ENCODE measurements around the gene DCAF15. TPM values are rescaled to one million over a fixed set of nuclear protein-coding genes. Genes with fewer than 3 reads are reported as not detected.

The DCAF15 gene
- polyA plus RNA-seq, 1 of the 3 experiments (the other 2 are of a cell fraction) = 55.6 TPM

- no peaks in the 10 kb centered on the region for H3K9me2 ChIP-seq
- TF ChIP-seq RCOR1 (IDR thresholded peaks at IDR 0.05; ENCODE audit: low read length) (no peak), USF1 (IDR thresholded peaks at IDR 0.05; ENCODE audit: borderline replicate concordance, low read depth) (peak; percentile 61; the same call in 1 of the 2 replicates)
- H3K4me1 ChIP-seq (ENCODE audit: control insufficient read depth in 1 of 2, insufficient read depth in 2 of 2, low read depth in 1 of 2, low read length in 1 of 2) = peaks cover 0 to 15% of the 10 kb centered on the region in 2 experiments; a peak in 1 of 4 replicates
- ChIA-PET CTCF (interaction anchor here (0.6 to 1.3 kb wide), 3 partner anchors 18 to 90 kb away, joined by 3 read pairs; partner anchors contain the start of gene IL27RA), POLR2A (no interaction called here)
- H3K79me2 ChIP-seq (ENCODE audit: insufficient read depth) = no peaks in the 10 kb centered on the region
- H4K20me1 ChIP-seq (ENCODE audit: insufficient read depth) = no peaks in the 10 kb centered on the region
- H3K27me3 ChIP-seq (ENCODE audit: insufficient read depth) = no peaks in the 10 kb centered on the region
- H3K27ac ChIP-seq (ENCODE audit: low read depth in 2 of 2, low read length in 1 of 2) = no peak overlapping the region
- no peaks in the 10 kb centered on the region for H3K36me3 ChIP-seq (replicated peaks in 1 of 2; ENCODE audit: control insufficient read depth in 1 of 2, insufficient read depth in 2 of 2, low read length in 1 of 2)
- no peaks in the 10 kb centered on the region for H3F3A ChIP-seq (replicated peaks; ENCODE audit: insufficient read depth)
- no peaks in the 10 kb centered on the region for H3K9me3 ChIP-seq
- DNase-seq = no peak
- no peak overlapping the region for H2AFZ ChIP-seq (ENCODE audit: low read depth)
- no peak overlapping the region for H3K4me3 ChIP-seq (ENCODE audit: low read depth in 2 of 2, low read length in 1 of 2)
- no peak overlapping the region for H3K9ac ChIP-seq
- 100% methylated on average over 1 of the region's 1 CpG for WGBS (ENCODE audit: low lambda C conversion rate)
- H3K4me2 ChIP-seq = no peak overlapping the region
Observed at GRCh38 chr19:13942023-13942684, 10.2 kb upstream of the DCAF15 start.

GRCh38 chr19:13946414-13946813, 5.9 kb upstream of the DCAF15 start:
- H3K9me3 ChIP-seq = no peaks in the 10 kb centered on the region
- no peak overlapping the region for H2AFZ ChIP-seq (ENCODE audit: low read depth)
- H3K36me3 ChIP-seq (replicated peaks in 1 of 2; ENCODE audit: control insufficient read depth in 1 of 2, insufficient read depth in 2 of 2, low read length in 1 of 2) = no peaks in the 10 kb centered on the region
- ChIA-PET CTCF (no interaction called here), POLR2A (no interaction called here)
- TF ChIP-seq JUND (IDR thresholded peaks at IDR 0.05) = no peak
- TF ChIP-seq POLR2AphosphoS5 (IDR thresholded peaks at IDR 0.05; ENCODE audit: low read depth, low read length) = no peak
- TF ChIP-seq TCF12 (IDR thresholded peaks at IDR 0.05) = no peak
- no peak for TF ChIP-seq TEAD4 (IDR thresholded peaks at IDR 0.05; ENCODE audit: borderline replicate concordance, insufficient read depth)
- TF ChIP-seq RXRA (IDR thresholded peaks at IDR 0.05; ENCODE audit: borderline replicate concordance, low read depth) = no peak
- no peak for TF ChIP-seq RAD21 (IDR thresholded peaks at IDR 0.05; ENCODE audit: low read length)
- TF ChIP-seq MXI1 (IDR thresholded peaks at IDR 0.05; ENCODE audit: low read depth, low read length) = no peak
- no peak for TF ChIP-seq FOXJ3 (CRISPR knock-in tag; IDR thresholded peaks at IDR 0.05)
- no peak for TF ChIP-seq USF2 (IDR thresholded peaks at IDR 0.05; ENCODE audit: borderline replicate concordance, low read depth, low read length)
- TF ChIP-seq YY1 (IDR thresholded peaks at IDR 0.05; ENCODE audit: low read depth) = no peak
- TF ChIP-seq ELF1 (IDR thresholded peaks at IDR 0.05) = no peak
- TF ChIP-seq RCOR1 (IDR thresholded peaks at IDR 0.05; ENCODE audit: low read length) = no peak
- no peak for TF ChIP-seq USF1 (IDR thresholded peaks at IDR 0.05; ENCODE audit: borderline replicate concordance, low read depth)
- TF ChIP-seq NRF1 (IDR thresholded peaks at IDR 0.05; ENCODE audit: low read depth, low read length) = no peak
- DNase-seq = no peak
- H3K9me2 ChIP-seq = no peaks in the 10 kb centered on the region
- H3K4me3 ChIP-seq (ENCODE audit: low read depth in 2 of 2, low read length in 1 of 2) = no peak overlapping the region
- H3K4me1 ChIP-seq (ENCODE audit: control insufficient read depth in 1 of 2, insufficient read depth in 2 of 2, low read depth in 1 of 2, low read length in 1 of 2) = no peaks in the 10 kb centered on the region; a peak in 1 of 4 replicates
- no peaks in the 10 kb centered on the region for H3K27me3 ChIP-seq (ENCODE audit: insufficient read depth)
- WGBS (ENCODE audit: low lambda C conversion rate) = 82% methylated on average over 4 of the region's 4 CpGs
- H4K20me1 ChIP-seq (ENCODE audit: insufficient read depth) = no peaks in the 10 kb centered on the region
- no peak overlapping the region for H3K27ac ChIP-seq (ENCODE audit: low read depth in 2 of 2, low read length in 1 of 2)
- no peaks in the 10 kb centered on the region for H3K79me2 ChIP-seq (ENCODE audit: insufficient read depth)
- no peak overlapping the region for H3K9ac ChIP-seq
- H3F3A ChIP-seq (replicated peaks; ENCODE audit: insufficient read depth) = no peaks in the 10 kb centered on the region
- H3K4me2 ChIP-seq = no peak overlapping the region

Data from SK-N-SH (cell line).